Cardiac muscle cell (in vitro differentiated cells and primary cell): ENCODE data around the gene AGAP1. TPM values are rescaled to one million over a fixed set of nuclear protein-coding genes. Genes with fewer than 3 reads are reported as not detected.

Source experiments
- DNase-seq, 2 donors: peaks; one replicate each; pipeline versions ENCODE4 v3.0.0 to v3.0.0-alpha.2; 2010 to 2017; ENCODE audit warnings: low read depth in 1 of 2, low spot score in 1 of 2
- H3K27ac ChIP-seq: fragments of 200-600 bp; sonication (generic); 2 replicates; pipeline ENCODE4 v1.5.1; 2016
- H3K27me3 ChIP-seq: fragments of 200-600 bp; sonication (generic); 2 replicates; pipeline ENCODE4 v1.6.0; 2016; ENCODE audit warnings: control low read depth
- H3K36me3 ChIP-seq: fragments of 200-600 bp; sonication (generic); 2 replicates; pipeline ENCODE4 v1.5.1; 2016; ENCODE audit warnings: control low read depth
- H3K4me1 ChIP-seq: fragments of 200-600 bp; sonication (generic); 2 replicates; pipeline ENCODE4 v1.8.1; 2017; ENCODE audit warnings: low read depth, mild to moderate bottlenecking, mixed run types
- H3K4me3 ChIP-seq: fragments of 200-600 bp; sonication (generic); 2 replicates; pipeline ENCODE4 v1.5.1; 2016; ENCODE audit warnings: mild to moderate bottlenecking
- H3K9me3 ChIP-seq: fragments of 200-600 bp; sonication (generic); 2 replicates; pipeline ENCODE4 v1.5.1; 2017; ENCODE audit warnings: low read depth, mild to moderate bottlenecking, control low read depth
- CTCF ChIP-seq: IDR thresholded peaks from 2 replicates; pipeline ENCODE4 v1.5.1; 2012; ENCODE audit warnings: low read depth, mild to moderate bottlenecking, low read length
- polyA plus RNA-seq: library from polyadenylated mRNA; unstranded; fragments of >200 nt; fragmentation: Nextera tagmentation; extraction: Ambion mirVana; gene quantifications from 2 replicates; pipeline ENCODE4 v1.2.1, GENCODE V29; 2016
- total RNA-seq: library from RNA; depleted of rRNA; stranded (reverse); fragments of >200 nt; gene quantifications from 2 replicates; pipeline ENCODE4 v1.2.3, GENCODE V29; 2016

Gene AGAP1
- total and polyA plus RNA-seq, 2 experiments from 2014 or later = 8.6 to 38.2 TPM

GRCh38 chr2:235580426-235581157 lies 86.7 kb downstream of the AGAP1 start:
- no peak for TF ChIP-seq CTCF
- no peak for DNase-seq
- Histone ChIP-seq H3K4me1 (peaks cover 1% of the 10 kb centered on the region), H3K4me3 (no peak overlapping the region), H3K27me3 (no peaks in the 10 kb centered on the region), H3K9me3 (no peaks in the 10 kb centered on the region), H3K27ac (no peak overlapping the region), H3K36me3 (no peaks in the 10 kb centered on the region)

- no peaks in the 10 kb centered on the region for H3K9me3 ChIP-seq
- no peaks in the 10 kb centered on the region for H3K36me3 ChIP-seq
- TF ChIP-seq CTCF = no peak
- H3K27me3 ChIP-seq = no peaks in the 10 kb centered on the region
- H3K4me3 ChIP-seq = no peak overlapping the region
- no peak for DNase-seq
- no peak overlapping the region for H3K27ac ChIP-seq
- no peaks in the 10 kb centered on the region for H3K4me1 ChIP-seq
These were observed 88.3 kb downstream of the AGAP1 start for GRCh38 chr2:235582081-235582686.

GRCh38 chr2:235582729-235583128 lies 88.9 kb downstream of the AGAP1 start:
- Histone ChIP-seq H3K4me1 (no peaks in the 10 kb centered on the region), H3K9me3 (no peaks in the 10 kb centered on the region), H3K27ac (no peak overlapping the region), H3K4me3 (no peak overlapping the region), H3K36me3 (no peaks in the 10 kb centered on the region), H3K27me3 (no peaks in the 10 kb centered on the region)
- DNase-seq = no peak
- no peak for TF ChIP-seq CTCF

GRCh38 chr2:235583144-235583543 lies 89.3 kb downstream of the AGAP1 start:
- DNase-seq = no peak
- Histone ChIP-seq H3K9me3 (no peaks in the 10 kb centered on the region), H3K27ac (no peak overlapping the region), H3K36me3 (no peaks in the 10 kb centered on the region), H3K27me3 (no peaks in the 10 kb centered on the region), H3K4me1 (no peaks in the 10 kb centered on the region), H3K4me3 (no peak overlapping the region)
- no peak for TF ChIP-seq CTCF

GRCh38 chr2:235583925-235584637 lies 90.2 kb downstream of the AGAP1 start:
- no peak for DNase-seq
- H3K4me1 ChIP-seq = no peaks in the 10 kb centered on the region
- H3K27ac ChIP-seq = no peak overlapping the region
- no peak for TF ChIP-seq CTCF
- no peaks in the 10 kb centered on the region for H3K36me3 ChIP-seq
- no peaks in the 10 kb centered on the region for H3K27me3 ChIP-seq
- H3K4me3 ChIP-seq = no peak overlapping the region
- H3K9me3 ChIP-seq = no peaks in the 10 kb centered on the region
